ENCODE measurements around the gene HOXA2.

Gene HOXA2

GRCh38 chr7:27124902-27125689, 22.6 kb upstream of the HOXA2 start:
- FAIRE-seq = no peak

- FAIRE-seq = no peak
These were observed 21.8 kb upstream of the HOXA2 start for GRCh38 chr7:27124096-27124901.

- FAIRE-seq = no peak
These were observed 21.1 kb upstream of the HOXA2 start for GRCh38 chr7:27123477-27124053.

- no peak for FAIRE-seq
These were observed 20.6 kb upstream of the HOXA2 start for GRCh38 chr7:27123007-27123476.

- no peak for FAIRE-seq
These were observed 19.8 kb upstream of the HOXA2 start for GRCh38 chr7:27122077-27122910.

- no peak for FAIRE-seq
These were observed 19.2 kb upstream of the HOXA2 start for GRCh38 chr7:27121684-27122076.

- FAIRE-seq = no peak
These were observed 17.0 kb upstream of the HOXA2 start for GRCh38 chr7:27119412-27119911.

- FAIRE-seq = no peak
These were observed 16.1 kb upstream of the HOXA2 start for GRCh38 chr7:27118580-27118979.

- FAIRE-seq = no peak
These were observed 15.5 kb upstream of the HOXA2 start for GRCh38 chr7:27117887-27118491.

GRCh38 chr7:27116962-27117886, 14.7 kb upstream of the HOXA2 start:
- no peak for FAIRE-seq

GRCh38 chr7:27116031-27116961, 13.8 kb upstream of the HOXA2 start:
- FAIRE-seq = no peak

- no peak for FAIRE-seq
These were observed 12.9 kb upstream of the HOXA2 start for GRCh38 chr7:27115221-27116026.

- FAIRE-seq = no peak
These were observed 12.4 kb upstream of the HOXA2 start for GRCh38 chr7:27114881-27115220.

- FAIRE-seq = no peak
These were observed 11.7 kb upstream of the HOXA2 start for GRCh38 chr7:27113991-27114769.

- FAIRE-seq = no peak
These were observed 10.8 kb upstream of the HOXA2 start for GRCh38 chr7:27112955-27113949.

GRCh38 chr7:27112361-27112760, 9.9 kb upstream of the HOXA2 start:
- FAIRE-seq = no peak

Measured in colon (tissue), 2 donors.